ENCODE measurements around the gene CERK. TPM values are rescaled to one million over a fixed set of nuclear protein-coding genes. Genes with fewer than 3 reads are reported as not detected.

CERK gene
- polyA plus RNA-seq, 1 donor from 2014 or later = 57.4 TPM

DNA sequence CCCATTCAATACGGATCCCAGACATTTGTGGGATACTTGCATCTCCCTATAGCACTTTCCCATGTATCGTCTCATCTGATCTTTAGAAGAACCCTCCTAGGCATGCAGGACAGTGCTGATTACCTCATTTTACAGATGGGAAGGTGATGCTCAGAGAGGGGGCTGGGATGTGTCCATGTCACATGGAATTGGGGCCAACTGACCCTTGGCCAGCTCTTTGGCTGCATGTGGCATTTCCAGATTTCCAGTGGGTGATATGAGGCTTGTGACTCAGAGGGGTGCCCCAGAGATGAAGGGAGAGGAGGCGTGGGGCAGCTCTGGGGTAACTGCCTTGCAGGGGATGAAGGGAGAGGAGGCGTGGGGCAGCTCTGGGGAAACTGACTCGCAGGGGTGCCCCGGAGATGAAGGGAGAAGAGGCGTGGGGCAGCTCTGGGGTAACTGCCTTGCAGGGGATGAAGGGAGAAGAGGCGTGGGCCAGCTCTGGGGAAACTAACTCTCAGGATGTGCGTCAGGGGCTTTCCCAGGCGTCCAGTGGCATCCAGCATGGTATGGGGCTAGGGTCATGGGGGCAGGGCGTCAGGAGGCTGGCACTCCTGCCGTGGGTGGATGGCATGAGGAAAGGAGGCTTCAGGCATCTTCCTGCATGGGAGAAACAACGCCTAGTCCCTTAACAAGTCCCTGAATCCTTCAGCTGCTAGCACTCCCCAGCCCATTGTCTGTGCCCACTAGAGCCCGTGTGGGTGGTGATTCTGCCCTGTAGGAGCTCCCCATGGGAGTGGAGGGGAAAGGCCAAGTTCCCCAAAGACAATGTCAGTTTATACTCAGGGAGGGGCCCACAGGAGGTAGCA is 11.9 kb upstream of the CERK start:
- Histone ChIP-seq H3K4me3 (ENCODE audit: low read length) (no peak overlapping the region), H3F3A (ENCODE audit: insufficient read depth, low read length, poor library complexity, severe bottlenecking) (no peaks in the 10 kb centered on the region), H3K27ac (ENCODE audit: low read length) (no peak overlapping the region), H3K79me2 (replicated peaks; ENCODE audit: insufficient read depth, low read length) (no peaks in the 10 kb centered on the region), H3K9ac (ENCODE audit: low read length) (no peak overlapping the region), H3K9me3 (ENCODE audit: low read length) (no peaks in the 10 kb centered on the region), H3K36me3 (ENCODE audit: insufficient read depth, low read length) (no peaks in the 10 kb centered on the region), H3K4me2 (ENCODE audit: low read length) (no peak overlapping the region), H4K20me1 (ENCODE audit: insufficient read depth) (no peaks in the 10 kb centered on the region), H2AFZ (ENCODE audit: low read depth, low read length) (no peak overlapping the region), H3K9me2 (ENCODE audit: insufficient read depth, low read length) (no peaks in the 10 kb centered on the region), H3K27me3 (ENCODE audit: insufficient read depth, low read depth, low read length) (no peaks in the 10 kb centered on the region)
- TF ChIP-seq TAF1 (IDR thresholded peaks at IDR 0.05; ENCODE audit: low read depth) = no peak
- TF ChIP-seq, protein P1, sequence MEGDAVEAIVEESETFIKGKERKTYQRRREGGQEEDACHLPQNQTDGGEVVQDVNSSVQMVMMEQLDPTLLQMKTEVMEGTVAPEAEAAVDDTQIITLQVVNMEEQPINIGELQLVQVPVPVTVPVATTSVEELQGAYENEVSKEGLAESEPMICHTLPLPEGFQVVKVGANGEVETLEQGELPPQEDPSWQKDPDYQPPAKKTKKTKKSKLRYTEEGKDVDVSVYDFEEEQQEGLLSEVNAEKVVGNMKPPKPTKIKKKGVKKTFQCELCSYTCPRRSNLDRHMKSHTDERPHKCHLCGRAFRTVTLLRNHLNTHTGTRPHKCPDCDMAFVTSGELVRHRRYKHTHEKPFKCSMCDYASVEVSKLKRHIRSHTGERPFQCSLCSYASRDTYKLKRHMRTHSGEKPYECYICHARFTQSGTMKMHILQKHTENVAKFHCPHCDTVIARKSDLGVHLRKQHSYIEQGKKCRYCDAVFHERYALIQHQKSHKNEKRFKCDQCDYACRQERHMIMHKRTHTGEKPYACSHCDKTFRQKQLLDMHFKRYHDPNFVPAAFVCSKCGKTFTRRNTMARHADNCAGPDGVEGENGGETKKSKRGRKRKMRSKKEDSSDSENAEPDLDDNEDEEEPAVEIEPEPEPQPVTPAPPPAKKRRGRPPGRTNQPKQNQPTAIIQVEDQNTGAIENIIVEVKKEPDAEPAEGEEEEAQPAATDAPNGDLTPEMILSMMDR (IDR thresholded peaks at IDR 0.05; ENCODE audit: poor library complexity, severe bottlenecking) = no peak
- no peak for TF ChIP-seq RAD21 (conservative IDR thresholded peaks at IDR 0.05)
- TF ChIP-seq EZH2 (IDR thresholded peaks at IDR 0.05; ENCODE audit: borderline replicate concordance, insufficient read depth, low read length, poor library complexity, severe bottlenecking) = no peak
- no peak for TF ChIP-seq EP300 (conservative IDR thresholded peaks at IDR 0.05; ENCODE audit: poor library complexity, severe bottlenecking)
- no peak for TF ChIP-seq MXI1 (conservative IDR thresholded peaks at IDR 0.05; ENCODE audit: poor library complexity, severe bottlenecking)
- TF ChIP-seq, protein P2, sequence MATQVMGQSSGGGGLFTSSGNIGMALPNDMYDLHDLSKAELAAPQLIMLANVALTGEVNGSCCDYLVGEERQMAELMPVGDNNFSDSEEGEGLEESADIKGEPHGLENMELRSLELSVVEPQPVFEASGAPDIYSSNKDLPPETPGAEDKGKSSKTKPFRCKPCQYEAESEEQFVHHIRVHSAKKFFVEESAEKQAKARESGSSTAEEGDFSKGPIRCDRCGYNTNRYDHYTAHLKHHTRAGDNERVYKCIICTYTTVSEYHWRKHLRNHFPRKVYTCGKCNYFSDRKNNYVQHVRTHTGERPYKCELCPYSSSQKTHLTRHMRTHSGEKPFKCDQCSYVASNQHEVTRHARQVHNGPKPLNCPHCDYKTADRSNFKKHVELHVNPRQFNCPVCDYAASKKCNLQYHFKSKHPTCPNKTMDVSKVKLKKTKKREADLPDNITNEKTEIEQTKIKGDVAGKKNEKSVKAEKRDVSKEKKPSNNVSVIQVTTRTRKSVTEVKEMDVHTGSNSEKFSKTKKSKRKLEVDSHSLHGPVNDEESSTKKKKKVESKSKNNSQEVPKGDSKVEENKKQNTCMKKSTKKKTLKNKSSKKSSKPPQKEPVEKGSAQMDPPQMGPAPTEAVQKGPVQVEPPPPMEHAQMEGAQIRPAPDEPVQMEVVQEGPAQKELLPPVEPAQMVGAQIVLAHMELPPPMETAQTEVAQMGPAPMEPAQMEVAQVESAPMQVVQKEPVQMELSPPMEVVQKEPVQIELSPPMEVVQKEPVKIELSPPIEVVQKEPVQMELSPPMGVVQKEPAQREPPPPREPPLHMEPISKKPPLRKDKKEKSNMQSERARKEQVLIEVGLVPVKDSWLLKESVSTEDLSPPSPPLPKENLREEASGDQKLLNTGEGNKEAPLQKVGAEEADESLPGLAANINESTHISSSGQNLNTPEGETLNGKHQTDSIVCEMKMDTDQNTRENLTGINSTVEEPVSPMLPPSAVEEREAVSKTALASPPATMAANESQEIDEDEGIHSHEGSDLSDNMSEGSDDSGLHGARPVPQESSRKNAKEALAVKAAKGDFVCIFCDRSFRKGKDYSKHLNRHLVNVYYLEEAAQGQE (IDR thresholded peaks at IDR 0.05; ENCODE audit: borderline replicate concordance) = no peak
- no peak for TF ChIP-seq POLR2AphosphoS5 (IDR thresholded peaks at IDR 0.05)

DNA sequence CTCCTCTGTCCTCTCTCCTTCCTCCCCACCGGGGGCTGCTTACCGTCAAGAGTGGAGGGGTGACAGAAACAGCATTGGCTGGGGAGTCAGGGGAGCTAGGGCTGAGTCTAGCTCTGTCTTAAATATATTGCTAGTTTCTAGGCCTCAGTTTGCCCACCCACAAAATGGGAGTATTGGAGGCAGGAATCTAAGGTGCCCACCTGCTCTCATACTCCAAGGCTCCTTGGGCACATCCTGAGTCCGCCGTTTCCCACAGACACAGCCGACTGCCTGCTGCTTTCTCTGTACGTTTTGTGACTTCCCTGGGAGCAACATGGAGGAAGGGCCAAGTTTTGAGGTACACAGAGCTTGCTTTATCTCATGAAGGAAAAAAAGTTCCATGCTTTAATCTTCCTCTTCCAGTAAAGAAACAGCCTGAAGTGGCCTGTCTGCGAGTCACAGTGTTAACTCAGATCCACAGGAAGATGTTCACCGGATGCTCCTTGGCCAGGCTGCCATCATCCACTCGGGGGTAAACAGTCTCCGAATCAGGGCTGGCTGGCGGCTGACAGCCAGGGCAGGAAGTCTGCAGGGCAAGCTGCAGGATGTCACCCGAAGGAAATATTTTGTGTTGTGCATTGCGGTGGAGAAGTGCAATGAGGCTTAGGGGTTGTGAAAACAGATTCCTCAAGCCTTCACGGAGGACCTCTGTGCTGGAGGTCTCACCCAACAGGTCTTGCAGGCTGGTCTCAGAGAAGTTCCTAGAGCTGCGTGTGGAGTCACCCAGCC is 11.0 kb upstream of the CERK start:
- H3K4me2 ChIP-seq (ENCODE audit: low read length) = no peak overlapping the region
- no peaks in the 10 kb centered on the region for H3K9me3 ChIP-seq (ENCODE audit: low read length)
- H3K9ac ChIP-seq (ENCODE audit: low read length) = no peak overlapping the region
- no peaks in the 10 kb centered on the region for H3K9me2 ChIP-seq (ENCODE audit: insufficient read depth, low read length)
- no peaks in the 10 kb centered on the region for H3K79me2 ChIP-seq (replicated peaks; ENCODE audit: insufficient read depth, low read length)
- H4K20me1 ChIP-seq (ENCODE audit: insufficient read depth) = no peaks in the 10 kb centered on the region
- no peaks in the 10 kb centered on the region for H3K36me3 ChIP-seq (ENCODE audit: insufficient read depth, low read length)
- no peak overlapping the region for H2AFZ ChIP-seq (ENCODE audit: low read depth, low read length)
- no peak overlapping the region for H3K27ac ChIP-seq (ENCODE audit: low read length)
- no peaks in the 10 kb centered on the region for H3F3A ChIP-seq (ENCODE audit: insufficient read depth, low read length, poor library complexity, severe bottlenecking)
- H3K27me3 ChIP-seq (ENCODE audit: insufficient read depth, low read depth, low read length) = no peaks in the 10 kb centered on the region
- no peak overlapping the region for H3K4me3 ChIP-seq (ENCODE audit: low read length)
- no peak for TF ChIP-seq MXI1 (conservative IDR thresholded peaks at IDR 0.05; ENCODE audit: poor library complexity, severe bottlenecking)
- TF ChIP-seq, protein P1 (IDR thresholded peaks at IDR 0.05; ENCODE audit: poor library complexity, severe bottlenecking) = no peak
- TF ChIP-seq EP300 (conservative IDR thresholded peaks at IDR 0.05; ENCODE audit: poor library complexity, severe bottlenecking) = no peak
- TF ChIP-seq, protein P2 (IDR thresholded peaks at IDR 0.05; ENCODE audit: borderline replicate concordance) = no peak
- no peak for TF ChIP-seq RAD21 (conservative IDR thresholded peaks at IDR 0.05)
- no peak for TF ChIP-seq SMC3 (conservative IDR thresholded peaks at IDR 0.05; ENCODE audit: poor library complexity)
- no peak for TF ChIP-seq EZH2 (IDR thresholded peaks at IDR 0.05; ENCODE audit: borderline replicate concordance, insufficient read depth, low read length, poor library complexity, severe bottlenecking)
- no peak for TF ChIP-seq POLR2AphosphoS5 (IDR thresholded peaks at IDR 0.05)
- TF ChIP-seq TAF1 (IDR thresholded peaks at IDR 0.05; ENCODE audit: low read depth) = no peak
